ENCODE data around the gene ITPK1.

GRCh38 chr14:92939699-92940098 is 176.0 kb downstream of the ITPK1 start:
- TF ChIP-seq IKZF3 (tag by site-specific recombination; IDR thresholded peaks at IDR 0.05) (no peak), CTCF (tag by site-specific recombination; IDR thresholded peaks at IDR 0.05) (no peak), ZNF114 (tag by site-specific recombination; IDR thresholded peaks at IDR 0.05) (no peak), KLF1 (tag by site-specific recombination; IDR thresholded peaks at IDR 0.05) (no peak), ZNF791 (tag by site-specific recombination; IDR thresholded peaks at IDR 0.05) (no peak)
